SK-N-SH treated with all-trans-retinoic acid at 6 μM for 48 hours (cell line): ENCODE data around the gene KERA.

ENCODE experiments used
- POU6F1 ChIP-seq: fragments of 250-450 bp; sonication (Bioruptor Pico); IDR thresholded peaks from 2 replicates; pipeline ENCODE4 v1.8.0; 2021; ENCODE audit warnings: low read depth, mild to moderate bottlenecking, moderate library complexity, borderline replicate concordance
- SNAI2 ChIP-seq: fragments of 250-450 bp; sonication (Bioruptor Pico); IDR thresholded peaks from 2 replicates; pipeline ENCODE4 v1.5.0; 2020; ENCODE audit warnings: mild to moderate bottlenecking, moderate library complexity
- TCF4 ChIP-seq: fragments of 250-450 bp; sonication (Bioruptor Pico); IDR thresholded peaks from 2 replicates; pipeline ENCODE4 v1.8.0; 2021; ENCODE audit warnings: mild to moderate bottlenecking, moderate library complexity, borderline replicate concordance

DNA sequence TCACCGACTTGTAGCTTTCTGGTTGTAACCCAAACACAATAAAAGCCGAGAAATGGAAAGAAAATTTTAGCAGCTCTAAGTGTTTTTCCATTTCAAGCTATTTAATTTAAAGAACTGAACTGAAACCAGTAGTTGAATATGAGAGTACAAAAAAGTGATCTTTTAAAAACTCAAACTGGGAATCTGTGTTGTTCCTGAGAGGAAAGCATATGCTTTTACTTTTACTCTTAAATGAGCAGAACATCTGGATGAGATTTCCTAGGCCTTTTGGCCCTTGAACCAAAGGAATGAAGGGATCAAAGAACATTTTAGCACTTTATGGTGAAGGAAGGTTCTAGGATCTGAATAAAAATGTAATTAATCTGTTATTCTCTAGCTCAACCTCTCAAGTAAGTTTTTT lies 1.3 kb downstream of the KERA start:
- TF ChIP-seq TCF4 (CRISPR knock-in tag), result no peak
- TF ChIP-seq POU6F1 (CRISPR knock-in tag), result no peak
- no peak for TF ChIP-seq SNAI2
